ENCODE results near the gene PGAP3. TPM values are rescaled to one million over a fixed set of nuclear protein-coding genes. Genes with fewer than 3 reads are reported as not detected.

PGAP3 gene
- total RNA-seq, 1 experiment from 2014 or later: 21.8 TPM

DNA sequence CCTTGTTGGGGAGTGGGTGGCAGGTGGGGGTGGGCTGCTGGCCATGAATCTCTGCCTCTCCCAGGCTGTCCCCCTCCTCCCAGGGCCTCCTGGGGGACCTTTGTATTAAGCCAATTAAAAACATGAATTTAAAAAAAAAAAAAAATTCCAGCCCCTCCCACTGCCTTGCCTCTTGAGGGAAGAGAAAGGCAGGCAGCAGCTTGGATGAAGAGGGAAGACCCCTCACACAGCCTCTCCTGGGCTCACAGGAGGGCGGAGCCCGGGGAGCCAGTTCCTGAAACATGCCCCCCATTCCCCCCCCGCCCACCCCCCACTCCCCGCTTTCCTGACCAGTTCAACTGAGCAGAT, 24.5 kb downstream of the PGAP3 start:
- Histone ChIP-seq H3K9me3 (ENCODE audit: control insufficient read depth, insufficient read depth, low read depth, low read length) (no peaks in the 10 kb centered on the region), H3K36me3 (ENCODE audit: control insufficient read depth, insufficient read depth, low read length) (no peaks in the 10 kb centered on the region), H3K4me3 (ENCODE audit: low read depth in 2 of 2, low read length in 2 of 2) (peak overlapping the region in 1 of 2 experiments; percentile 36; a peak in 1 of 4 replicates), H3K27ac (ENCODE audit: low read length) (peak overlapping the region; percentile 48; the same call in 1 of the 2 replicates), H3K27me3 (ENCODE audit: control insufficient read depth, insufficient read depth, low read length) (no peaks in the 10 kb centered on the region), H3K4me1 (ENCODE audit: control insufficient read depth, insufficient read depth, low read length) (peaks cover 41% of the 10 kb centered on the region)
- in situ Hi-C loops (cut with HindIII; ENCODE audit: low pct_unique_long_range_greater_than_20kb, low sequenced_read_pairs): no loop called here
- ChIA-PET CTCF (no interaction called here), POLR2A (interaction anchor here (0.7 kb wide), 1 partner anchor 1993 kb away, joined by 5 read pairs; no protein-coding TSS in a partner anchor)
- DNase-seq (ENCODE audit: low read depth, low spot score) (no peak), ATAC-seq (no peak)
- no TSS peak for BruUV-seq (replicated peaks)
- intact Hi-C loops (cut with micrococcal nuclease; ENCODE audit: unreplicated experiment): no loop called here
- no peak for TF ChIP-seq SIN3A (IDR thresholded peaks at IDR 0.05; ENCODE audit: borderline replicate concordance, insufficient read depth, low read depth, low read length)
- TF ChIP-seq, protein P1, sequence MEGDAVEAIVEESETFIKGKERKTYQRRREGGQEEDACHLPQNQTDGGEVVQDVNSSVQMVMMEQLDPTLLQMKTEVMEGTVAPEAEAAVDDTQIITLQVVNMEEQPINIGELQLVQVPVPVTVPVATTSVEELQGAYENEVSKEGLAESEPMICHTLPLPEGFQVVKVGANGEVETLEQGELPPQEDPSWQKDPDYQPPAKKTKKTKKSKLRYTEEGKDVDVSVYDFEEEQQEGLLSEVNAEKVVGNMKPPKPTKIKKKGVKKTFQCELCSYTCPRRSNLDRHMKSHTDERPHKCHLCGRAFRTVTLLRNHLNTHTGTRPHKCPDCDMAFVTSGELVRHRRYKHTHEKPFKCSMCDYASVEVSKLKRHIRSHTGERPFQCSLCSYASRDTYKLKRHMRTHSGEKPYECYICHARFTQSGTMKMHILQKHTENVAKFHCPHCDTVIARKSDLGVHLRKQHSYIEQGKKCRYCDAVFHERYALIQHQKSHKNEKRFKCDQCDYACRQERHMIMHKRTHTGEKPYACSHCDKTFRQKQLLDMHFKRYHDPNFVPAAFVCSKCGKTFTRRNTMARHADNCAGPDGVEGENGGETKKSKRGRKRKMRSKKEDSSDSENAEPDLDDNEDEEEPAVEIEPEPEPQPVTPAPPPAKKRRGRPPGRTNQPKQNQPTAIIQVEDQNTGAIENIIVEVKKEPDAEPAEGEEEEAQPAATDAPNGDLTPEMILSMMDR (IDR thresholded peaks at IDR 0.05): no peak
- no peak for TF ChIP-seq REST (IDR thresholded peaks at IDR 0.05; ENCODE audit: insufficient read depth in 1 of 2, low read depth in 2 of 2, low read length in 1 of 2)
- no peak for TF ChIP-seq POLR2AphosphoS5 (IDR thresholded peaks at IDR 0.05; ENCODE audit: low read depth, low read length)
- TF ChIP-seq TCF7L2 (IDR thresholded peaks at IDR 0.05; ENCODE audit: low read depth, low read length): no peak

DNA sequence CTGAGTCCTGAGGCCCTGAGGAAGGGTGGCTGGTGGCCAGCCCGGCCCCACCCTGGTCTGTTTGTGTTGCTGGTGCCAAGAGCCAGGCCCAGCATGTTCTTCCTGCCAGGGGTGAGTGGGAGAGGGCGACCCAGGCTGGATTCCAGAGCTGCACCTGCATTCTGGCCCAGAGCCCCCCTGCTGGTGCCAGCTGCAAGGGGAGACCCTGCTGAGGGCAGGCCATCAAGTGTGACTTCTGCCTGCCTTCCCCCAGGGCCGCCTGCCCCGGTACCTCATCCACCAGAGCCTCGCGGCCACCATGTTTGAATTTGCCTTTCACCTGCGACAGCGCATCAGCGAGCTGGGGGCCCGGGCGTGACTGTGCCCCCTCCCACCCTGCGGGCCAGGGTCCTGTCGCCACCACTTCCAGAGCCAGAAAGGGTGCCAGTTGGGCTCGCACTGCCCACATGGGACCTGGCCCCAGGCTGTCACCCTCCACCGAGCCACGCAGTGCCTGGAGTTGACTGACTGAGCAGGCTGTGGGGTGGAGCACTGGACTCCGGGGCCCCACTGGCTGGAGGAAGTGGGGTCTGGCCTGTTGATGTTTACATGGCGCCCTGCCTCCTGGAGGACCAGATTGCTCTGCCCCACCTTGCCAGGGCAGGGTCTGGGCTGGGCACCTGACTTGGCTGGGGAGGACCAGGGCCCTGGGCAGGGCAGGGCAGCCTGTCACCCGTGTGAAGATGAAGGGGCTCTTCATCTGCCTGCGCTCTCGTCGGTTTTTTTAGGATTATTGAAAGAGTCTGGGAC, 25.1 kb downstream of the PGAP3 start:
- ATAC-seq: peak; percentile 2; the same call in 1 of the 2 replicates
- Histone ChIP-seq H3K36me3 (ENCODE audit: control insufficient read depth, insufficient read depth, low read length) (no peaks in the 10 kb centered on the region), H3K9me3 (ENCODE audit: control insufficient read depth, insufficient read depth, low read depth, low read length) (no peaks in the 10 kb centered on the region), H3K27me3 (ENCODE audit: control insufficient read depth, insufficient read depth, low read length) (no peaks in the 10 kb centered on the region), H3K4me1 (ENCODE audit: control insufficient read depth, insufficient read depth, low read length) (peaks cover 41% of the 10 kb centered on the region), H3K4me3 (ENCODE audit: low read depth in 2 of 2, low read length in 2 of 2) (no peak overlapping the region), H3K27ac (ENCODE audit: low read length) (peak overlapping the region; percentile 48; the same call in 1 of the 2 replicates)
- ChIA-PET POLR2A (interaction anchor here (0.6 to 0.7 kb wide), 3 partner anchors 35 to 1992 kb away, joined by 3 to 5 read pairs (median 4); no protein-coding TSS in a partner anchor), CTCF (no interaction called here)
- in situ Hi-C loops (cut with HindIII; ENCODE audit: low pct_unique_long_range_greater_than_20kb, low sequenced_read_pairs): no loop called here
- intact Hi-C loops (cut with micrococcal nuclease; ENCODE audit: unreplicated experiment): no loop called here
- TF ChIP-seq REST (IDR thresholded peaks at IDR 0.05; ENCODE audit: insufficient read depth in 1 of 2, low read depth in 2 of 2, low read length in 1 of 2) (no peak), TCF7L2 (IDR thresholded peaks at IDR 0.05; ENCODE audit: low read depth, low read length) (no peak), SIN3A (IDR thresholded peaks at IDR 0.05; ENCODE audit: borderline replicate concordance, insufficient read depth, low read depth, low read length) (no peak), POLR2AphosphoS5 (IDR thresholded peaks at IDR 0.05; ENCODE audit: low read depth, low read length) (no peak)
- TF ChIP-seq, protein P1 (IDR thresholded peaks at IDR 0.05): no peak
- no peak for DNase-seq (ENCODE audit: low read depth, low spot score)
- BruUV-seq (replicated peaks): TSS peak; percentile 70
